DND-41 (cell line): Measurements from ENCODE around the gene SGSM2.

ENCODE experiments used
- ATAC-seq: fragments of 200-7000 bp; cut with Tn5 transposase; 3 replicates; pipeline ENCODE4 v1.9.1; 2021; ENCODE audit warnings: low read depth; ENCODE audit not compliant: insufficient read depth
- DNase-seq: peaks from one replicate; pipeline ENCODE4 v3.0.0-alpha.2; 2020
- H2AFZ ChIP-seq: 2 replicates; pipeline ENCODE4 v1.6.0; 2012; ENCODE audit warnings: low read depth, low read length
- H3K27ac ChIP-seq: 2 replicates; pipeline ENCODE4 v1.5.1; 2012; ENCODE audit warnings: low read length, inconsistent platforms
- H3K27me3 ChIP-seq: fragments of 200-600 bp; sonication (generic); 2 replicates; pipeline ENCODE4 v1.6.0; 2012; ENCODE audit warnings: low read length, mild to moderate bottlenecking, inconsistent platforms; ENCODE audit not compliant: insufficient read depth, poor library complexity
- H3K36me3 ChIP-seq: 2 replicates; pipeline ENCODE4 v1.5.1; 2012; ENCODE audit warnings: low read length, inconsistent platforms; ENCODE audit not compliant: insufficient read depth
- H3K4me1 ChIP-seq: 2 replicates; pipeline ENCODE4 v1.5.1; 2012; ENCODE audit warnings: mild to moderate bottlenecking, low read length; ENCODE audit not compliant: insufficient read depth
- H3K4me2 ChIP-seq: 2 replicates; pipeline ENCODE4 v1.6.0; 2012; ENCODE audit warnings: mild to moderate bottlenecking, moderate library complexity, low read length, inconsistent platforms; ENCODE audit not compliant: insufficient read depth
- H3K4me3 ChIP-seq, 2 experiments: fragments of 200-600 bp in 1 of 2; shearing (Covaris generic) in 1 of 2; 2 replicates each; pipeline ENCODE4 v1.5.1; 2012 to 2016; ENCODE audit warnings: inconsistent platforms in 2 of 2, low read length in 2 of 2, mild to moderate bottlenecking in 2 of 2, low read depth in 1 of 2, moderate library complexity in 1 of 2
- H3K79me2 ChIP-seq: 2 replicates; pipeline ENCODE4 v1.6.0; 2012; ENCODE audit warnings: low read length, inconsistent platforms; ENCODE audit not compliant: insufficient read depth
- H3K9ac ChIP-seq: 2 replicates; pipeline ENCODE4 v1.6.0; 2012; ENCODE audit warnings: low read depth, mild to moderate bottlenecking, inconsistent platforms, low read length, moderate library complexity
- H3K9me3 ChIP-seq: 2 replicates; pipeline ENCODE4 v1.5.1; 2012; ENCODE audit warnings: low read length, moderate library complexity, mild to moderate bottlenecking, inconsistent platforms; ENCODE audit not compliant: insufficient read depth, severe bottlenecking
- H4K20me1 ChIP-seq: 2 replicates; pipeline ENCODE4 v1.6.0; 2012; ENCODE audit warnings: low read length; ENCODE audit not compliant: insufficient read depth
- EZH2 ChIP-seq: IDR thresholded peaks from 3 replicates; pipeline ENCODE4 v1.6.1; 2012; ENCODE audit warnings: borderline replicate concordance, low read depth, mild to moderate bottlenecking, moderate library complexity, low read length, inconsistent platforms; ENCODE audit not compliant: severe bottlenecking
- TF ChIP-seq, protein P1 (sequence below): IDR thresholded peaks from 2 replicates; pipeline ENCODE4 v1.5.1; 2012; ENCODE audit warnings: borderline replicate concordance, low read length, moderate library complexity, mild to moderate bottlenecking; ENCODE audit not compliant: poor library complexity, severe bottlenecking; ENCODE audit errors: extremely low read depth

The SGSM2 gene

GRCh38 chr17:2401426-2402221 is 64.3 kb downstream of the SGSM2 start:
- no peak for TF ChIP-seq EZH2
- TF ChIP-seq, protein P1, sequence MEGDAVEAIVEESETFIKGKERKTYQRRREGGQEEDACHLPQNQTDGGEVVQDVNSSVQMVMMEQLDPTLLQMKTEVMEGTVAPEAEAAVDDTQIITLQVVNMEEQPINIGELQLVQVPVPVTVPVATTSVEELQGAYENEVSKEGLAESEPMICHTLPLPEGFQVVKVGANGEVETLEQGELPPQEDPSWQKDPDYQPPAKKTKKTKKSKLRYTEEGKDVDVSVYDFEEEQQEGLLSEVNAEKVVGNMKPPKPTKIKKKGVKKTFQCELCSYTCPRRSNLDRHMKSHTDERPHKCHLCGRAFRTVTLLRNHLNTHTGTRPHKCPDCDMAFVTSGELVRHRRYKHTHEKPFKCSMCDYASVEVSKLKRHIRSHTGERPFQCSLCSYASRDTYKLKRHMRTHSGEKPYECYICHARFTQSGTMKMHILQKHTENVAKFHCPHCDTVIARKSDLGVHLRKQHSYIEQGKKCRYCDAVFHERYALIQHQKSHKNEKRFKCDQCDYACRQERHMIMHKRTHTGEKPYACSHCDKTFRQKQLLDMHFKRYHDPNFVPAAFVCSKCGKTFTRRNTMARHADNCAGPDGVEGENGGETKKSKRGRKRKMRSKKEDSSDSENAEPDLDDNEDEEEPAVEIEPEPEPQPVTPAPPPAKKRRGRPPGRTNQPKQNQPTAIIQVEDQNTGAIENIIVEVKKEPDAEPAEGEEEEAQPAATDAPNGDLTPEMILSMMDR: no peak
- Histone ChIP-seq H3K27ac (peak overlapping the region; percentile 89), H3K27me3 (no peaks in the 10 kb centered on the region), H3K79me2 (peaks cover 37% of the 10 kb centered on the region), H3K4me1 (peaks cover 41% of the 10 kb centered on the region), H4K20me1 (peaks cover 25% of the 10 kb centered on the region), H3K4me3 (peak overlapping the region; percentile 86 to 87), H3K4me2 (peak overlapping the region; percentile 83), H2AFZ (peak overlapping the region; percentile 89), H3K9ac (peak overlapping the region; percentile 64), H3K36me3 (no peaks in the 10 kb centered on the region; the same call in none of the 2 replicates), H3K9me3 (no peaks in the 10 kb centered on the region)
- peak; percentile 100 for DNase-seq
- ATAC-seq: peak; percentile 74

DNA sequence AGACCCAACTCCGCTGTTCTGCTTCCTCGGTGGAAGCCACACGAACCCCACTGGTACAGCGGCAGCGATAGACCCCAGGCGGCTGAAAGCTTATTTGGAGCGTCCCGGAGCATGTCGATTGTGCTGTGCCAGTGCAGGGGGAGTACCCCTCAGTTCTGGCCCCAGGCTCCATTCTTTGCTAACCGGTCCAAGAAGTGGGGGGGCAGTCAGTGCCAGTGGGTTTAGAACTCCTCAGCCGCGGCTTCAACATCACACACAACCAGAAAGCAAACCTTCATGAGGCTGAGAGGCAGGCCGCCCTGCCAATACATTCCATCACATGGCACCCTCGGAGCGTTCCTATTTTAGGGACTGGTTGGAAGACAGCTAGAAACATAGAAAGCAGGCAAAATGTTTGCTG is 65.2 kb downstream of the SGSM2 start:
- Histone ChIP-seq H3K9me3 (no peaks in the 10 kb centered on the region), H3K4me1 (peaks cover 41% of the 10 kb centered on the region)

DNA sequence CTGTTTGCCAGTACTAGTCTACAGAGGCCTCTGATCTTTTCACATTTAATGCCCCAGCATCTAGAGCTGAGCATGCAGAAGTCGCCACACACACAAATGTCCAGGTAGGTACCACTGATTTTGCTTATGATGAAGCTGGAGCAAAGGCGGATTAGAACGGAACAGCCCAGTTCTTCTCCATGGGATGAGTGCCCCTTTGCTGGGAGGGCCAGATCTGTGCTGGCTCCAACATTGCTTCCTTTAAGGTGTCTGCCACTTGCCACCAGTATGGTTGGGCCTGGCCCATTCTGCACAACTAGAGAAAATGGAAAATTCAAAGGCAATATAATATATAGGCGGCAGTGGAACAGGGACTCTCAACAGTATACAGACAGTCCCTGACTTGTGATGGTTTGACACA is 65.7 kb downstream of the SGSM2 start:
- Histone ChIP-seq H3K27me3 (no peaks in the 10 kb centered on the region), H4K20me1 (peaks cover 11% of the 10 kb centered on the region), H3K4me1 (peaks cover 36% of the 10 kb centered on the region), H3K4me2 (peak overlapping the region; percentile 83), H2AFZ (no peak overlapping the region), H3K79me2 (peaks cover 23% of the 10 kb centered on the region), H3K36me3 (peaks cover 4% of the 10 kb centered on the region), H3K9ac (peak overlapping the region; percentile 61; the same call in 1 of the 2 replicates), H3K4me3 (peak overlapping the region in 1 of 2 experiments; percentile 86; a peak in 1 of 4 replicates), H3K27ac (no peak overlapping the region), H3K9me3 (no peaks in the 10 kb centered on the region)
- ATAC-seq (no peak), DNase-seq (no peak)
- no peak for TF ChIP-seq EZH2
- TF ChIP-seq, protein P1: no peak

More for the DNA sequence above, 65.2 kb downstream of the SGSM2 start:
- Histone ChIP-seq H3K79me2 (peaks cover 28% of the 10 kb centered on the region), H2AFZ (peak overlapping the region; percentile 69), H3K27me3 (no peaks in the 10 kb centered on the region), H4K20me1 (peaks cover 16% of the 10 kb centered on the region), H3K27ac (peak overlapping the region; percentile 74), H3K9ac (peak overlapping the region; percentile 61), H3K36me3 (peaks cover 4% of the 10 kb centered on the region), H3K4me2 (peak overlapping the region; percentile 83), H3K4me3 (peak overlapping the region; percentile 19 to 86; a peak in 3 of 4 replicates)
- DNase-seq (no peak), ATAC-seq (no peak)
- TF ChIP-seq EZH2: no peak
- TF ChIP-seq, protein P1: no peak
